ENCODE data around the gene AP1G2.
A peak's percentile ranks its signal among the peaks of the same experiment; 100 is the strongest.

The AP1G2 gene

GRCh38 chr14:23582906-23583760 lies 15.5 kb upstream of the AP1G2 start:
- TF ChIP-seq CTCF (IDR thresholded peaks at IDR 0.05; ENCODE audit: poor library complexity, severe bottlenecking) = no peak
- H3K27me3 ChIP-seq (ENCODE audit: insufficient read depth, poor library complexity, severe bottlenecking) = peaks cover 23% of the 10 kb centered on the region
- no peaks in the 10 kb centered on the region for H3K4me1 ChIP-seq (ENCODE audit: insufficient read depth, poor library complexity, severe bottlenecking)
- H3K9me3 ChIP-seq (ENCODE audit: severe bottlenecking) = no peaks in the 10 kb centered on the region
- no peaks in the 10 kb centered on the region for H3K36me3 ChIP-seq (ENCODE audit: low read depth)
- no peak overlapping the region for H3K27ac ChIP-seq (ENCODE audit: poor library complexity, severe bottlenecking)
- DNase-seq (ENCODE audit: low spot score) = no peak
- ATAC-seq (ENCODE audit: low read depth) = peak; percentile 12; the same call in 1 of the 3 replicates
- no peak overlapping the region for H3K4me3 ChIP-seq (ENCODE audit: severe bottlenecking)

GRCh38 chr14:23580948-23581281 lies 13.3 kb upstream of the AP1G2 start:
- ATAC-seq (ENCODE audit: low read depth) (no peak), DNase-seq (ENCODE audit: low spot score) (no peak)
- no peaks in the 10 kb centered on the region for H3K36me3 ChIP-seq (ENCODE audit: low read depth)
- no peak for TF ChIP-seq CTCF (IDR thresholded peaks at IDR 0.05; ENCODE audit: poor library complexity, severe bottlenecking)
- H3K4me1 ChIP-seq (ENCODE audit: insufficient read depth, poor library complexity, severe bottlenecking) = no peaks in the 10 kb centered on the region
- H3K27me3 ChIP-seq (ENCODE audit: insufficient read depth, poor library complexity, severe bottlenecking) = peaks cover 45% of the 10 kb centered on the region
- no peaks in the 10 kb centered on the region for H3K9me3 ChIP-seq (ENCODE audit: severe bottlenecking)
- no peak overlapping the region for H3K4me3 ChIP-seq (ENCODE audit: severe bottlenecking)
- no peak overlapping the region for H3K27ac ChIP-seq (ENCODE audit: poor library complexity, severe bottlenecking)

GRCh38 chr14:23580152-23580926 lies 12.7 kb upstream of the AP1G2 start:
- no peak overlapping the region for H3K4me3 ChIP-seq (ENCODE audit: severe bottlenecking)
- no peaks in the 10 kb centered on the region for H3K36me3 ChIP-seq (ENCODE audit: low read depth)
- peaks cover 51% of the 10 kb centered on the region for H3K27me3 ChIP-seq (ENCODE audit: insufficient read depth, poor library complexity, severe bottlenecking)
- H3K4me1 ChIP-seq (ENCODE audit: insufficient read depth, poor library complexity, severe bottlenecking) = no peaks in the 10 kb centered on the region
- no peak for DNase-seq (ENCODE audit: low spot score)
- H3K9me3 ChIP-seq (ENCODE audit: severe bottlenecking) = no peaks in the 10 kb centered on the region
- no peak overlapping the region for H3K27ac ChIP-seq (ENCODE audit: poor library complexity, severe bottlenecking)
- no peak for ATAC-seq (ENCODE audit: low read depth)
- TF ChIP-seq CTCF (IDR thresholded peaks at IDR 0.05; ENCODE audit: poor library complexity, severe bottlenecking) = no peak

GRCh38 chr14:23579739-23580138 lies 12.1 kb upstream of the AP1G2 start:
- Histone ChIP-seq H3K27me3 (ENCODE audit: insufficient read depth, poor library complexity, severe bottlenecking) (peaks cover 54% of the 10 kb centered on the region), H3K4me3 (ENCODE audit: severe bottlenecking) (no peak overlapping the region), H3K36me3 (ENCODE audit: low read depth) (no peaks in the 10 kb centered on the region), H3K4me1 (ENCODE audit: insufficient read depth, poor library complexity, severe bottlenecking) (no peaks in the 10 kb centered on the region), H3K27ac (ENCODE audit: poor library complexity, severe bottlenecking) (no peak overlapping the region), H3K9me3 (ENCODE audit: severe bottlenecking) (no peaks in the 10 kb centered on the region)
- no peak for TF ChIP-seq CTCF (IDR thresholded peaks at IDR 0.05; ENCODE audit: poor library complexity, severe bottlenecking)
- ATAC-seq (ENCODE audit: low read depth) = no peak
- DNase-seq (ENCODE audit: low spot score) = no peak

- H3K9me3 ChIP-seq (ENCODE audit: severe bottlenecking) = no peaks in the 10 kb centered on the region
- H3K27ac ChIP-seq (ENCODE audit: poor library complexity, severe bottlenecking) = no peak overlapping the region
- H3K36me3 ChIP-seq (ENCODE audit: low read depth) = no peaks in the 10 kb centered on the region
- peaks cover 59% of the 10 kb centered on the region for H3K27me3 ChIP-seq (ENCODE audit: insufficient read depth, poor library complexity, severe bottlenecking)
- no peaks in the 10 kb centered on the region for H3K4me1 ChIP-seq (ENCODE audit: insufficient read depth, poor library complexity, severe bottlenecking)
- TF ChIP-seq CTCF (IDR thresholded peaks at IDR 0.05; ENCODE audit: poor library complexity, severe bottlenecking) = no peak
- no peak for ATAC-seq (ENCODE audit: low read depth)
- no peak overlapping the region for H3K4me3 ChIP-seq (ENCODE audit: severe bottlenecking)
- no peak for DNase-seq (ENCODE audit: low spot score)
Observed at GRCh38 chr14:23579311-23579630, 11.7 kb upstream of the AP1G2 start.
